Pons (tissue), 1 donor: ENCODE measurements around the gene STAG3.
"Not testable (repeated sequence)": the region's sequence is repeated elsewhere in the genome, so short reads cannot be mapped to it uniquely, and the experiment has no call there.

Source experiments
- DNase-seq: peaks from one replicate; pipeline ENCODE4 v3.0.0-alpha.2; 2016; ENCODE audit warnings: low spot score

STAG3 gene

GRCh38 chr7:100177045-100178001 is at the start of gene STAG3, which contains the start of gene GPC2:
STAG3 (plus strand) TSS chr7:100177918; CDS start chr7:100180557, 2,639 bp downstream.
GPC2 (minus strand) TSS chr7:100177381; CDS start chr7:100177199, 182 bp downstream.
- peak; percentile 92 for DNase-seq

GRCh38 chr7:100128637-100128963 is 49.1 kb upstream of the STAG3 start:
- no peak for DNase-seq

GRCh38 chr7:100130220-100130607 is 47.5 kb upstream of the STAG3 start:
- not testable (repeated sequence) for DNase-seq

- no peak for DNase-seq
Measured at GRCh38 chr7:100130608-100131453, 46.9 kb upstream of the STAG3 start.

GRCh38 chr7:100132126-100132525 is 45.6 kb upstream of the STAG3 start:
- no peak for DNase-seq

GRCh38 chr7:100132697-100133151 is 45.0 kb upstream of the STAG3 start:
- peak; percentile 68 for DNase-seq

GRCh38 chr7:100137851-100138760 is 39.6 kb upstream of the STAG3 start:
- no peak for DNase-seq

- no peak for DNase-seq
Measured at GRCh38 chr7:100141555-100141949, 36.2 kb upstream of the STAG3 start.

- DNase-seq, result no peak
Measured at GRCh38 chr7:100142461-100142860, 35.3 kb upstream of the STAG3 start.

- not testable (repeated sequence) for DNase-seq
Measured at GRCh38 chr7:100146350-100146749, 31.4 kb upstream of the STAG3 start.

GRCh38 chr7:100147278-100147677 is 30.4 kb upstream of the STAG3 start:
- no peak for DNase-seq

GRCh38 chr7:100148225-100148558 is 29.5 kb upstream of the STAG3 start:
- DNase-seq, result no peak

GRCh38 chr7:100148559-100149328 is 29.0 kb upstream of the STAG3 start, which contains the start of gene LAMTOR4:
LAMTOR4 (plus strand) TSS chr7:100148918; CDS start chr7:100148973, 55 bp downstream.
- peak; percentile 100 for DNase-seq

GRCh38 chr7:100152404-100152803 is 25.3 kb upstream of the STAG3 start:
- DNase-seq, result peak; percentile 61

GRCh38 chr7:100152937-100153666 is 24.6 kb upstream of the STAG3 start:
- DNase-seq, result no peak

GRCh38 chr7:100153708-100154535 is 23.8 kb upstream of the STAG3 start:
- DNase-seq, result no peak

GRCh38 chr7:100154651-100155491 is 22.8 kb upstream of the STAG3 start:
- no peak for DNase-seq
